Stimulated activated CD8-positive, alpha-beta memory T cell treated with anti-CD3 and anti-CD28 coated beads, Interleukin-12 subunit alpha, Interleukin-12 subunit beta, amount 100 ng/mL, for 24 hours (primary cell): ENCODE results near the gene ASF1B.
"Not testable (repeated sequence)": the region's sequence is repeated elsewhere in the genome, so short reads cannot be mapped to it uniquely, and the experiment has no call there.

Experiments
- DNase-seq: peaks from one replicate; pipeline ENCODE4 v3.0.0-alpha.2; 2020; ENCODE audit errors: extremely low read depth

Gene ASF1B

DNA sequence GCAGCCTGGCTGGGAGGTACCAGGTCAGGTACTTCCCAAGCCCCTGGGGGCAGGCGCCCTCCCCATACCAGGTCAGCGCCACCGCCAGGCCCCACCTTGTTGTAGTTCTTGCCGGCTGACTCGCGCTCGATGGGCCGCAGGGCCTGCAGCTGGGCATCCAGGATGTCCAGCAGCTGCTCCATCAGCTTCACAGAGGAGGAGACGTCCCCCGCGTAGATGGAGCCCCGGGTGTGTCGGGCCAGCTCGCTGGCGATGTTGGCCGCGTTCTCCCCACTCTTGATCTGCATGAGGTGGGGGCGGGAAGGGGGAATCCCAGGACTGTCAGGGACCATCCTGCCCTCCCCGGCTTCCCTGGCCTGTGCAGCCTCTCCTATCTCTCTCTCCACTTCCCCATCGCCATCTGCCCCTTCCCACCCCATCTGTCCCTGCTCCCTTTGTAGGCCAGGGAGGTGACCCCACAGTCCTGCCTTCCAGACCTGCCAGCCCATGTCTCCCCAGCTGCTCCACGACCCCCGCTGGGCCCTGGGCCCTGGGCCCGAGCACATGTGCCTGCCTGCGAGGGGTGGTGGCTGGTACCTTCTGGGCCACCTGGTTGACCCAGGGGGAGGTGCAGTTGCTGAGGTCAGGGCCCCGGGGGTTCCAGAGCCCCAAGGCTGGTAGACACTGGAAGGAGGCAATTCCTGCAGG is 23.8 kb upstream of the ASF1B start:
- no peak for DNase-seq

DNA sequence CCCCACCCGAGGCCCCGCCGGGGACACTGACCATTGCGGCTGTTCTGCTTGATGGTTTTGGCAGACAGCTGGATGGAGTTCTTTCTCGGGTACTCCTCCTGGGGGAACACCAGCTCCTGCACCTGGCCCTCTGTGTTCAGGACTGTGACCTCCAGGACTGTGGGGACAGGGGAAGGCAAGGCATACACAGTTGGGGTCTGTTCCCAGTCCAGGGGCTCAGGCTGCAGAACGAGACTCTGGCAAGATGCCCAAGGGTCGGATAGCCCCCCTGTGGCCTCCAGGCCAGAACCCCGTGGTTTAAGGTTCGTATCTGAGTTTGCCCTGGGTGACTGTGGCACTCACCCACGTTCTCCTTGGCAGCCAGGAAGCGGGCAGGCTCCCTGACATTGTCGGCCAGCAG is 22.7 kb upstream of the ASF1B start:
- DNase-seq, result no peak

DNA sequence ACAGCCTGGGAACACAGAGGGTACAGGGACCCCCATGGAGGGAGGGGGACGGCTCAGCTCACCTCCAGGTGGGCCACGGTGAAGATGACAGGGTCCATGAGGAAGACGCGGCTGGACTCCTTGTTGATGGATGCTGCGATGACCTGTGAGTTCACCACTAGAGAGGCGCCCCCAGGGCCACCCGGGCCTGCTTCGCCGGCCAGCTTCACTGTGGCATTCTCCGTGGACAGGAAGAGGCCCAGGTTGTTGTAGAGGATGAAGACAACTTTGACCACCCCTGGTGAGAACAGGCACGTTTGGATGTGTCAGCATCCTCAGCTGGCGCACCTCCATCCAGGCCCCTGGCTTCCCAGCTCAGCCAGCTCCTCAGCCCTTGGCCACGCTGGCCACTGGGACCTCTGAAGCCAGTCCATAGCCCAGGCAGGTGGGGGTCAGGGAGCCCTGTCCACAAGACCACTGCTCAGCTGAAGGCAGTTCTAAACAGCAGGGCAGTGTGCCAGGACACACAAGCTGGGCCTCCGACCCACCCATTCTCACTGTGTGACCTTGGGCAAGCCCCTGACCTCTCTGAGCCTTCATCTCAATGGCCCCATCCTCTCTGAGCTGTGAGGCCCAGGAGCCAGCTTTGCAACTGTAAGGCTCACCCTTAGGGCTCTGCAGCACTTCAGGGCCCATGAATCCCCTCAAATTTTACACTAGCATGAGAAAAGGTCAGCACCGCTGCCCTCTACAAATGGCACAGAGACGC is 22.1 kb upstream of the ASF1B start:
- no peak for DNase-seq

DNA sequence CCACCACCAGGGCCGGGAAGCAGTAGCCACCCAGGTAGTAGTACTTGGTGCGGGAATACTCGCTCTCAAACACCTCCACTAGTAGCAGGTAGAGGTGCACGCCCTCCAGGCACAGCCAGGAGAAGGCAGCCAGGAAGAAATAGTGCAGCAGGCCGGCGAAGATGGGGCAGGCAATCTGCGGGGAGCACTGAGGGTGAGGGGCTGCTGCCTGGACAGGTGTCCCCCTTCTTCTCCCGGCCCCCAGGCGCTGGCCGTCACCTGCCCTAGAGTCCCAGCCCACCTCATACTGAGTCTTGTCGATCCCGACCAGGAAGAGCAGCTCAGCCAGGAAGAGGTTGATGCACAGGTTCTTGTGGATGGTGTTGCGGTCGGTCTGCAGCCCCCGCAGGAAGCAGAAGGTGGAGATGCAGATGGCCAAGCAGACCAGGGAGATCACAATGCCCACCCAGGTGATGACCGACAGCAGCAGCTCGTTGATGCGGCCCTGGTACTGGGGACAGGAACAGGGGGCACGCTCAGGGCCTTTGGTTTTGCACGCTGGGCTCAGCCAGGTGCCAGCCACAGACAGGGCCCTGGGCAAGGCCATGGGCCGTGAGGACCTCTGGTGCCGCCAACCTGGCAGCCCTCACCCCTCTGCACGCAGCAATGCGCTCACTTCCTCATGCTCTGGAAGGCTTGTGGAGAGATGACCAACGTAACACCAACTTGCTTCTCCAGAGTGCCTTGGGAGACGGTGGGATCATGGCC is 20.8 kb upstream of the ASF1B start:
- DNase-seq, result no peak

DNA sequence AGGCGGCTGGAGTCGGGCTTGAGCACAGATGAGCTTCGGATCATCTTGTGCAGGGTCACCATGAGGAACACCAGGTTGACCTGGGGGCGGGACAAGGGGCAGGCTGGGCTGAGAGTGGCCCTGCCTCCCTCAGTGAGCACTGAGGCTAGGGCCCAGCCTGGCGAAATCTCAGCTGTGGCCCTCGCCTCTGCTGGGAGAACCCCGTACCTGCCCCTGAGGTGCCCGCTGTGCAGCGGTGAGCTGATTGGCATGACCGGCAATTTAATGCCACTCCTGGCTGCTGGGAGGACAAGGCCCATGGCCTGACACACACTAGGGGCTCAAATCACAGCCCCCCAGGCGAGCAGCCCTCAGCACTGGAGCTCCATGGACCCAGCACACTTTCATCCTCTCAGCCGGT is 19.7 kb upstream of the ASF1B start:
- no peak for DNase-seq

DNA sequence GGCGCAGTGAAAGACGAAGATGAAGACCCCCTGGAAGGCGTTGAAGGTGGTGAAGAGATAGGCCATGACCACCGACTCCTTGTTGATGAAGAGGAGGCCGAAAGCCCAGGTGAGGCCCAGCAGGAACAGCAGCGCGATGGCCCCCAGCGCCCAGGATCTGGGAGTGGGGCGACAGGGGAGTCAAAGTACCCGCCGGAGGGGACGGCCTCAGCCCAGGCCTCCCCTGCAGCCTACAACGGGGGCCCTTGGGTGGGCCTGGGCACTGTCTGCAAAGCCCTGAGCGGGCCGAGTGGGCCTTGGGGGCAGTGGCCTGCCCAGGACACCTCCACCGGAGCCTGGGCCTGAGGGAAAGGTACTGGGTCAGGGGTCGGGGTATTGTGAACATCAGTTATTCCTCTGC is 19.0 kb upstream of the ASF1B start:
- no peak for DNase-seq

DNA sequence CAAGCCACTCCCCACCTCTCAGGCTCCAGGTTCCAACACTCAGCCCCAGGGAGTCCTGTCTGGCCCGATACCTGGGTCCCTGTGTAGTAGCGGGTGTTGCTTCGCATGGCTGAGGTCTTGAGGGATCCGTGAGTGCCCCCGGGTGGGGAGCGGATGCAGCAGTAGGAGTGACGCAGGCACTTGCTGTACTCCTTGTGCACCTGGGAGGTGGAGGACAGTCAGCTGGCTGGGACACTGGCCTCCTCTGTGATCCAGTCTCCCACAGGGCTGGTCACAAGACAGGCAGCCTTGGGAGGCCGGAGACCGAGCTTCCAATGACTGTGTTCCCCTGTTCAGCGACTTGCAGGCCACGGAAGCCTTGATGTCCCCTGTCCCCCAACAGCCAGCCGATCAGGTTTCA is 16.3 kb upstream of the ASF1B start:
- DNase-seq, result no peak

DNA sequence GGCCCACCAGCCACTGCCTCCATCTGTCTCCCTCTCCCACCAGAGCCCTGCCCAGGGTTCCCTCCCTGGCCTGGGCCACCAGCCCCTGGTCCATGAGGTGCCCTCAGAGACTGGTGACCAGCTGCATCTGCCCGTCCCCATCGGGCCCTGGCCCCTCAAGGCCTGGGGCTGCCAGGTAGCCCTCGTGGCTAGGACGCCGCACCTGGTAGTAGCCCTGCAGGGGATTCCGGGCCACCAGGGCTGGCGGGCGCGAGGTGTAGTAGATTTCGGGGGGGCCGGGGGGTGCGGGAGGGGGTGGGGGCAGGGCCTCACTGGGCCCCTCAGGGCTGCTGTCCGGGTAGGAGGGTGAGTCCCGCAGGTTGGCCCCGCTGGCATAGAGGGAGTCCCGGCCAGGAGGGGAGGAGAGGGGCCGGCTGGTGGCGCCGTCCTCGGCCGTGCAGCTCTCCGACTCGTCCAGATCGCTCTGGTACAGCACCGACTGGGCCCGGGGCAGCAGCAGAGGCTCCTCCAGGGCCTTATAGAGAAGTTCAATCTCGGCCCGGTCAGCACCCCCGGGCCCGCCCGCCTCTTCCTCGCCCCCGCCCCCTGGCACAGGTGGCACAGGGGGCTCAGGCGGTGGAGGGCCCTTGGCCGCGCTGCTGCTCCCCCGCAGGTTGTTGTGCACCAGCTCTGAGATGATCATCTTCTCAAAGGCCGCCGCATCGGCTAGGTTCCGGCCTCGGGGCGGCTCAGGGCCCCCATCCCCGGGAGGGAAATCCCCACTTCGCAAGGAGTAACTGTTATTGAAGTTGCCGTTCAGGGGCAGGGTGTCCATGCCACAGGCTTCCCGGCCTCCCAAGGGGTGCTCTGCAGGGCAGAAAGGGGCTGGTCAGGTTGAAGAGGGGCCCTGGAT is 14.6 kb upstream of the ASF1B start:
- DNase-seq, result no peak

DNA sequence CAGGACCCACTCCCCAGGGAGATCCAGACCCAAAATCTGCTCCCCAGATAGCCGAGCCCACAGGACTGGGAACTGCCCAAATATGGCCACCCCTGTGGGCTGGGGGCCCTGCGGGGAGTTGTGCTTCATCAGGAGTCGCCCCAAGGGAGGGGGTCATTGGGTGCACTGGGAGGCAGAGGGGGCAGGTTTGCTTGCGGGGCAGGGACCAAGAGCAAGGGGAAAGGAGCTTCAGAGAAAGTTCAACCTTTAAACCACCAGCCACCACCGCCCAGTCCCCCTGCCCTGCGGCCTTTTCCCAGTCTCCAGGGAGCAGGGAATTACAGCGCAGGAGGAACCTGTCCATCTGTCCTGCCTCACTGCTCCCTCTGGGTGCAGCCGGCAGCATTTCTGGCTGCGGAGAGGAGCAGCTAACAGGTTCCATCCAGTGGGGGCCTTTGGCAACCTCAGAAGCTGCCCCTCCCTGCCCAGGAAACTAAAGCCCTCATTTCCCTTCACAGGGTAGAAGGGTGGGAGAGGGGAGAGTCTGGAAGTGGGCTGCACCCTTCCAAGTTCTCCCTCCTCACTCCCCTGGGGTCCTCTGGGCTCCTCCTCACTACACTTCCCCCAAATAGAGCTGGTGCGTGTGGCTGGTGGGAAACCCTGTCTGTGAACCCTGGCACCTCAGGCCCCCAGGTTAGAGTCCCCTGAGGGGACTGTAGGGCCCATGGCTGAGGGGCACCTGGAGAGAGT is 13.8 kb upstream of the ASF1B start:
- no peak for DNase-seq

DNA sequence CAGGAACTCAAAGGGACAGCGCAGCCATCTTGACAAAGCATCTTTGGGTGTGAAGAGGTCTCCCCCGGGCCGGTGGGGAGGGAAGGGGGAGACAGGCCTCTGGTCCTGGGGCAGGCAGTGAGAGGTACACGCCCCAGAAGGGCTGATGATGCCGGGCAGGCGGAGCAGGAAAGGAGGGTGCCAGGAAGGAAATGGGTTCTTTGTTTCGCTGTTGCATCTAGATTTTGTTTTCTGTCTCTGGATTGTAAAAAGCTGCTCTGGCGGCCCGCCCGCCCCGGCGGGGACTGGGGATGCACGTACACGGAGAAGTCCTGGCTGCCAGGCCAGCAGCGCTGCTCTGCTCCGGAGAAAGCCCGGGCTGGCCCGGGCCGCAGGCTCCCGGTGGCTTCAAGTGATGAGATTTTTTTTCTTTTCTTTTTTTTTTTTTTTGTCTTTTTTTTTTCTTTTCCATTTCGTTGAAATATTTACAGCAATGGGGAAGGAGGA is 13.2 kb upstream of the ASF1B start:
- no peak for DNase-seq

DNA sequence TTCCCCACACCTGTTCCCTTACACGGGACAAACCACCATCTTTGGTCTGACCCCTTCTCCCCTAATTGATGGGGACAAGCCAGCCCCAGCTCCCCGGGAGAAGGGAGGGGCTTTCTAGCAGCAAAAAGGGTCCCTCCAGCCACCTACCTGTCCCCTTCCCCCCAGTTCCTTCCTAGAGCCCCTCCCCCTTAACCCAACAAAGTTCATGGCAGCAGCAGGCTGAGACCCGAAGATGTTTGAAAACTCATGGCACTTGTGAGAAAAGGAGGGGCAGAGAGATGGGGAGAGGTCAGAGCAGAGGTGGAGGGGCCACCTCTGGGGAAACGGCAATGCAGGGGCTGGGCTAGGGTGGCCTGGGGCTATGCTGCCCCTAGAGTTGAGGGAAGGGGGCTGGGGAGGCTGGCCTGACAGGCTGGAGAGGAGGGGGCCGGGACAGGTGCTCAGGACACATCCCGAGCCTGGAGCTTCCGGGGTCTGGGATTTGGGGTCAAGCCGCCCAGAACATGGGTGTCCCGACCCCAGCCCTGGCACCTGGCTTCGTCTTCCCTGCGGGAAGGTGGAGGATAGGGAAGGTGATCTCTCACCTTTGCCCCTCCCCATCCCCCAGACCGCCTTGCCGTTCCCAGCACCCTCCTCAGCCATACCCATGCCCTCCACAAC is 12.5 kb upstream of the ASF1B start:
- no peak for DNase-seq

DNA sequence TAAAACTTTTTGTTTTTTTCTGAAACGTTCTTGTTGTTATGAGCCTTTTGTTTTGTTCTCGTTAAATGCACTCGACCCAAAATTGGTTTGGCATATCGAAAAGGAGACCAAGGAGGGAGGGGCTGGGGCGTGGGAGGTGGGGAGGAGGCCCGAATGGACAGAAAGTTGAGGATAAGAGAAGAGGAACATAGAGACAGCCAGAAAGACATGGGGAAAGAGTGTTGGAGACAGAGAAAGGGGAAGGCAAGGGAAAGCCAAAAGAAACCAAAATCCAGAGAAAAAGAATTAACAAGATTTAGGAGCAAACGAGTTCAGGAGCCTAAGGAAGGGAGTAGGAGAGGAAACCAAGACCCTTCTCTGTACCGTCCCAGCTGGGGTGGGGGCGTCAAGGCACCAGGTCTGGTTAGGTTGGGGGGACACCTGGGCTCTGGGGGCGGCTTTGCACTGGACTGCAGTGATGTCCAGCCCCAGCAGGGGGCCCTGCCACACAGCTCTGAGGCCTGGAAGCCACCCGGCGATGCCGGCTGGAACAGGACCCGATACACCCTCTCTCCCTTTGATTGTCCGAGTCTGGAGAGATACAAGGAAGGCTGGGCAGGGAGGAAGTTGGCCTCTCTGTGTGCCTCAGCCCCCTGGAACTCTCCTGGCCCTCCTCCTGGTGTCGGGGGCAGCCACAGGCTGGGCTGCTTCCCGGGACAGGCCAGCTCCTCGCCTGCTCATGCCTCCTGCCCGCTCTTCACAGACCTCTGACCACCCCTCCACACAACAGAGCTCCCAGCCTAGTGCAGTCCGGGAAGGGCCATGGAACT is 11.6 kb upstream of the ASF1B start:
- DNase-seq, result no peak

DNA sequence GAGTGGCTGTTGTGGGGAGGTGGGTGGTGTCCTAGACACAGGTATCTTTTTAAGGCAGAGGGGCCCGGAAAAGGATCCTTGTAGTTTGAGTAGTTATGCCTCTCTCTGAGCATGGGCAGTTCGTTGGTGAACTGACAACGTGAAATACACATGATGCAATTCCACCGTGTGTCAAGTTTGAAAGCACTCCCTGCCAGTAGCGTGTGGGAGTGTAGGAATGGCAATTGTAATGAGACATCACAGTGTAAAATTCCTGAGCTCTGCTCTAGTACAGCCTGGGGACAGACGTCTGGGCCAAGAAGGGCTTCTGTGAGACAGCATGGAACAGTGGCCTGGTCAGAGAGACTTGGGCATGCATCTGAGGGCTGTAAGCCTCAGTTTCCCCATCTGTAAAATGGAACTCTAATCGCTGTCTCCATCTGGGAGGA is 10.4 kb upstream of the ASF1B start:
- no peak for DNase-seq

DNA sequence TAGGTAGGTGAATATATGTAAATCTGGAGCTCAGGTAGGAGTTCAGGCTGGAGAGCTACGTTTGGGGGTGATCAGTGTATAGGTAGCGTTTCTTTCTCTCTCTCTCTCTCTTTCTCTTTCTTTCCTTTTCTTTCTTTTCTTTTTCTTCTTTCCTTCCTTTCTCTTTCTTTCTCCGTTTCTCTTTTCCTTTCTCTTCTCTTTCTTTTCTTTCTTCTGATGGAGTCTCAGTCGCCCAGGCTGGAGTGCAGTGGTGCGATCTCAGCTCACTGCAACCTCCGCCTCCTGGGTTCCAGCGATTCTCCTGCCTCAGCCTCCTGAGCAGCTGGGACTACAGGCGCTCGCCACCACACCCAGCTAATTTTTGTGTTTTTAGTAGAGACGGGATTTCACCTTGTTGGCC is 9.8 kb upstream of the ASF1B start:
- not testable (repeated sequence) for DNase-seq

DNA sequence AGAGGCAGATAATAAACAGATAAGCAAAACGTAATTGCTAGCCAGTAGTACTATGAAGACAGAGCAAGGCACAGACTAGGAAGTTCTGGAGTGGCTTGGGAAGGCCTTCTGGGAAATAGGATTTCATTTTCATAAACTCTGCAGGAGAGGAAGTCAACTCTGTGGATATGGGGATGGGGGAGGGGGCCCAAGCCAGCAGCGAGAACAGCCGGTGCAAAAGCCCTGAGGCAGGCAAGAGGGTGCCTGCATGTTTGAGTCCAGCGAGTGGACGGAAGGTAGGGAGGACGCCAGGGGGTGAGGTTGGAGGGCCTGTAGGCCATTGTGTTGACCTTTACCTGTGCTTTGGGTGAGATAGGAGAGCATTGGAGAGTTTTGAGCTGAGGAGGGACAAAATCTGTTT is 9.0 kb upstream of the ASF1B start:
- no peak for DNase-seq

DNA sequence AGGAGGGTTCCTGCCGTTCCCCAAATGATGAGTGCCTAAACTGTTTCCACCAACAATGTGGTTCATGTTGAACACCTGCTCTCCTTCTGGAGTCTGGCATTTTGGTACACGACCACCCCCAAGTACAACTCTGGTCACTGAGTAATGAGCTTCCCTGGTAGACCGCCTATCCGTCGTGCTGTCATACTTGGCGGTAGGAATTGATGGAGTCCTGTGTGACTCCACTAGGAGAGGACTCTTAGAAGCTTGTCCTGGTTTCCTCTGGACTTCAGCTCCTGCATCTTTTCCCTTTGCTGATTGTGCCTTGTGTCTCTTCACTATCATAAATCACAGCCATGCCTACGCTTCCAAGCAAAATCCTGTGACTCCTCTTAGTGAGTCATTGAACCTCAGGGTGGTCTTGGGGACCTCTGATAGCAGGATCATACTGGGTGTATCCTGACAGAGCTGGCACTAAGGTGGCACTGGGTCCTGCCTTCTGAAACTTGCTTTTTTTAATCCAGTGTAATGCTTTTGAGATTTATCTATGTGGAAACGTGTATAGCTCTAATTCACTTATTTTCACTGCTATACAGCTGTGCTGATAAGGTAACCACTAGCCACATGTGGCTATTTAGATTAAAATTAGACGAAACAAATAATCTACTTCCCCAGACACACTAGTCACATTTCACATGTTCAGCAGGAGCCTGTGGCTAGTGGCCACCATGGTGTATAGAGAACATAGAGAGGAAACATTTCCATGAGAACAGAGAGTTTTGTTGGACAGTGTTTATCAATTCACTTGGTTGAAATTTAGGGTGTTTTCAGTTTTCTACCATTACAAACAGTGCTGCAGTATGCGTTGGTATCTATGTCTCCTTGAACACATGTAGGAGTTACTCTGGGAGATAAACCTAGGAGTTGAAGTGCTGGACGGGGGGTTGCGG is 6.1 kb upstream of the ASF1B start:
- no peak for DNase-seq

DNA sequence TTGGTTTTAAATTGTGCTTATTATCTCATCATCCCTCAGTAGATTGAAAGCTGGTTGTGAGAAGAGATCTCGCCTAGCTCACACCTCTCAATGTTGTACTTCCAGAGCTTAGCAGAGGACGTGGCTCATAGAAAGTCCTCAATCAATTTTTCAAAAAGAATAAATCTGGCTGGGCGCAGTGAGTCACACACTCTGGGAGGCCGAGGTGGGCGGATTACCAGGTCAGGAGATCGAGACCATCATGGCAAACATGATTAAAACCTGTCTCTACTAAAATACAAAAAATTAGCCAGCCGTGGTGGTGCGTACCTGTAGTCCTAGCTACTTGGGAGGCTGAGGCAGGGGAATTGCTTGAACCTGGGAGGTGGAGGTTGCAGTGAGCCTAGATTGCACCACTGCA is 4.7 kb upstream of the ASF1B start:
- DNase-seq, result no peak

DNA sequence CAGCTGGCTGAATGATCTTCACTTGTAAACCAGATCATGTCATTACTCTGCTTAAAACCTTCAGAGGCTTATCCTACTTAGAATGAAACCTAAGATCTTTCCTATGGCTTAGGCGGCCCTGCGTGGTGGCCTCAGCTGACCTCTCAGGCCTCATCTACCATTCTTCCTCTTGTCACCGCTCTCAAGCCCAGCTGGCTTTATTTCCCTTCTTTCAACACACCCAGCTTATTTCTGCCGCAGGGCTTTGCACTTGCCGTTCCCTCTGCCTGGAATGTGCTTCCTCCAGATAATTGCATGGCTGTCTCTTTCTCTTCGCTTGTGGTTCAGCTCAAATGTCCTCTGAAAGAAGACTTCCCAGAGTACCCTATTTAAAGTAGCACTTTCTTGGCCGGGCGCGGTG is 3.6 kb upstream of the ASF1B start:
- DNase-seq, result no peak
